Liver (tissue), 9 donors: ENCODE measurements around the gene MRPL52. TPM values are rescaled to one million over a fixed set of nuclear protein-coding genes. Genes with fewer than 3 reads are reported as not detected.

Experiments
- DNase-seq: peaks from one replicate; pipeline ENCODE4 v3.0.0-alpha.2; 2017; ENCODE audit warnings: low spot score
- H3K27ac ChIP-seq, 2 donors: one replicate each; pipeline ENCODE4 v1.7.0; 2013; ENCODE audit warnings: inconsistent platforms in 2 of 2, low read length in 2 of 2, control low read depth in 1 of 2, low read depth in 1 of 2, mild to moderate bottlenecking in 1 of 2
- H3K27me3 ChIP-seq, 4 donors: one replicate each; pipeline versions ENCODE4 v1.6.1 to v1.7.0; 2013; ENCODE audit warnings: low read length in 3 of 4, inconsistent platforms in 1 of 4, mild to moderate bottlenecking in 1 of 4, moderate library complexity in 1 of 4; ENCODE audit not compliant: control insufficient read depth in 4 of 4, insufficient read depth in 4 of 4
- H3K36me3 ChIP-seq, 4 donors: one replicate each; pipeline versions ENCODE4 v1.6.1 to v1.7.0; 2013; ENCODE audit warnings: low read length in 3 of 4, mild to moderate bottlenecking in 3 of 4, low read depth in 1 of 4, moderate library complexity in 1 of 4; ENCODE audit not compliant: control insufficient read depth in 4 of 4, insufficient read depth in 3 of 4
- H3K4me1 ChIP-seq, 4 donors: one replicate each; pipeline versions ENCODE4 v1.6.1 to v1.7.0; 2013; ENCODE audit warnings: low read length in 3 of 4, mild to moderate bottlenecking in 3 of 4, moderate library complexity in 1 of 4; ENCODE audit not compliant: control insufficient read depth in 4 of 4, insufficient read depth in 4 of 4
- H3K4me3 ChIP-seq, 3 donors: one replicate each; pipeline versions ENCODE4 v1.6.1 to v1.7.0; 2013; ENCODE audit warnings: low read length in 3 of 3, control low read depth in 1 of 3, low read depth in 1 of 3, mild to moderate bottlenecking in 1 of 3
- H3K9ac ChIP-seq, 2 donors: one replicate each; pipeline ENCODE4 v1.7.0; 2013; ENCODE audit warnings: low read length in 2 of 2, mild to moderate bottlenecking in 2 of 2, moderate library complexity in 2 of 2, control low read depth in 1 of 2, low read depth in 1 of 2
- H3K9me3 ChIP-seq, 4 donors: one replicate each; pipeline versions ENCODE4 v1.6.1 to v1.7.0; 2013; ENCODE audit warnings: low read length in 3 of 4; ENCODE audit not compliant: control insufficient read depth in 4 of 4
- ATF3 ChIP-seq: IDR thresholded peaks from 2 replicates; pipeline ENCODE4 v1.6.1; 2016; ENCODE audit warnings: antibody characterized with exemption
- CTCF ChIP-seq: fragments of 150-350 bp; IDR thresholded peaks from 2 replicates; pipeline ENCODE4 v1.5.1; 2017; ENCODE audit warnings: improper control_type of control experiment, low read depth, low read length; ENCODE audit not compliant: missing input control
- EGR1 ChIP-seq, 2 donors: IDR thresholded peaks; 2 replicates each; pipeline ENCODE4 v1.6.1; 2016 to 2018; ENCODE audit warnings: antibody characterized with exemption in 2 of 2, low read depth in 2 of 2
- FOXA1 ChIP-seq: IDR thresholded peaks from 2 replicates; pipeline ENCODE4 v1.6.1; 2016; ENCODE audit warnings: antibody characterized with exemption
- FOXA2 ChIP-seq: IDR thresholded peaks from 2 replicates; pipeline ENCODE4 v1.6.1; 2016; ENCODE audit warnings: antibody characterized with exemption
- GABPA ChIP-seq, 2 donors: IDR thresholded peaks in 1 of 2; conservative IDR thresholded peaks in 1 of 2; 2 replicates each; pipeline ENCODE4 v1.6.1; 2016; ENCODE audit warnings: antibody characterized with exemption in 2 of 2, mild to moderate bottlenecking in 1 of 2, moderate library complexity in 1 of 2
- HNF4A ChIP-seq, 2 donors: conservative IDR thresholded peaks; 2 replicates each; pipeline ENCODE4 v1.6.1; 2016; ENCODE audit warnings: antibody characterized with exemption in 2 of 2, mild to moderate bottlenecking in 2 of 2
- HNF4G ChIP-seq: IDR thresholded peaks from 2 replicates; pipeline ENCODE4 v1.6.1; 2016; ENCODE audit warnings: antibody characterized with exemption
- MAX ChIP-seq: IDR thresholded peaks from 2 replicates; pipeline ENCODE4 v1.6.1; 2016; ENCODE audit warnings: antibody characterized with exemption
- NR2F2 ChIP-seq: IDR thresholded peaks from 2 replicates; pipeline ENCODE4 v1.6.1; 2016; ENCODE audit warnings: antibody characterized with exemption
- RAD21 ChIP-seq, 2 donors: IDR thresholded peaks; 2 replicates each; pipeline ENCODE4 v1.6.1; 2016; ENCODE audit warnings: antibody characterized with exemption in 2 of 2, mild to moderate bottlenecking in 2 of 2
- REST ChIP-seq: IDR thresholded peaks from 2 replicates; pipeline ENCODE4 v1.6.1; 2016; ENCODE audit warnings: antibody characterized with exemption, mild to moderate bottlenecking
- RXRA ChIP-seq, 2 donors: IDR thresholded peaks; 2 replicates each; pipeline ENCODE4 v1.6.1; 2017 to 2018; ENCODE audit warnings: antibody characterized with exemption in 2 of 2, mild to moderate bottlenecking in 1 of 2
- SP1 ChIP-seq: IDR thresholded peaks from 2 replicates; pipeline ENCODE4 v1.6.1; 2018; ENCODE audit warnings: antibody characterized with exemption, mild to moderate bottlenecking
- TAF1 ChIP-seq: conservative IDR thresholded peaks from 2 replicates; pipeline ENCODE4 v1.6.1; 2016; ENCODE audit warnings: antibody characterized with exemption, mild to moderate bottlenecking
- YY1 ChIP-seq: IDR thresholded peaks from 2 replicates; pipeline ENCODE4 v1.6.1; 2016; ENCODE audit warnings: antibody characterized with exemption, mild to moderate bottlenecking
- ZBTB33 ChIP-seq: IDR thresholded peaks from 2 replicates; pipeline ENCODE4 v1.6.1; 2016; ENCODE audit warnings: antibody characterized with exemption
- WGBS: extraction: QIAGEN DNeasy Blood & Tissue Kit; methylation state at CpG from one replicate; pipeline ENCODE4 v1.1.7; 2013; 5-methylcytosine and 5-hydroxymethylcytosine counted together
- polyA plus RNA-seq, 2 donors: library from polyadenylated mRNA; stranded (reverse) in 1 of 2; unstranded in 1 of 2; fragments of 200-250 nt in 1 of 2; fragments of >200 nt in 1 of 2; fragmentation: Nextera tagmentation in 1 of 2; extraction: Ambion mirVana in 1 of 2; gene quantifications; one replicate each; pipeline versions ENCODE4 v1.2.1 to v1.2.3, GENCODE V29; 2013 to 2015
- total RNA-seq, 2 donors: library from RNA; depleted of rRNA; stranded (reverse); fragments of >200 nt; gene quantifications; one replicate each; pipeline ENCODE4 v1.2.3, GENCODE V29; 2014
- donor health status: healthy.
- donor health status: healthy.
- donor health status: healthy.
- donor health status: healthy.
- donor health status: healthy.

The MRPL52 gene
- total and polyA plus RNA-seq, 4 donors, result 9.1 to 142 (median 36.6) TPM

- TF ChIP-seq MAX, result no peak
Observed at GRCh38 chr14:22800346-22800745, 29.3 kb upstream of the MRPL52 start (continued).

GRCh38 chr14:22801716-22802115 is 28.0 kb upstream of the MRPL52 start:
- Histone ChIP-seq H3K27me3 (no peaks in the 10 kb centered on the region), H3K27ac (no peak overlapping the region), H3K4me3 (no peak overlapping the region), H3K9me3 (no peaks in the 10 kb centered on the region), H3K36me3 (no peaks in the 10 kb centered on the region), H3K4me1 (peaks cover 0 to 3% (median 1%) of the 10 kb centered on the region in 4 donors), H3K9ac (no peak overlapping the region)
- TF ChIP-seq NR2F2, result no peak
- no peak for TF ChIP-seq RAD21 (IDR thresholded peaks at IDR 0.05)
- no peak for TF ChIP-seq YY1
- TF ChIP-seq RXRA (IDR thresholded peaks at IDR 0.05), result peak in 1 of 2 donors; percentile 32
- TF ChIP-seq FOXA2, result no peak
- TF ChIP-seq ZBTB33, result no peak
- no peak for TF ChIP-seq CTCF
- TF ChIP-seq HNF4A (conservative IDR thresholded peaks at IDR 0.05), result peak in 1 of 2 donors; percentile 27
- peak in 1 of 2 donors; percentile 26 for TF ChIP-seq EGR1 (IDR thresholded peaks at IDR 0.05; ENCODE audit: low read depth in 2 of 2)
- no peak for TF ChIP-seq SP1
- DNase-seq, result no peak
- WGBS, result 63% methylated on average over 8 of the region's 8 CpGs

GRCh38 chr14:22802860-22803686 is 26.6 kb upstream of the MRPL52 start:
- Histone ChIP-seq H3K9ac (no peak overlapping the region), H3K27me3 (no peaks in the 10 kb centered on the region), H3K36me3 (no peaks in the 10 kb centered on the region), H3K4me3 (no peak overlapping the region), H3K27ac (no peak overlapping the region), H3K9me3 (no peaks in the 10 kb centered on the region), H3K4me1 (peaks cover 0 to 2% (median 0%) of the 10 kb centered on the region in 4 donors)
- 88% methylated on average over 12 of the region's 12 CpGs for WGBS
- no peak for DNase-seq
- TF ChIP-seq ATF3 (no peak), ZBTB33 (no peak), RAD21 (IDR thresholded peaks at IDR 0.05) (no peak), TAF1 (no peak), FOXA2 (no peak), MAX (no peak), REST (no peak), GABPA (IDR thresholded peaks at IDR 0.05 in 1 of 2, conservative IDR thresholded peaks at IDR 0.05 in 1 of 2) (no peak), HNF4G (no peak), YY1 (no peak), FOXA1 (no peak), EGR1 (IDR thresholded peaks at IDR 0.05; ENCODE audit: low read depth in 2 of 2) (no peak), NR2F2 (no peak), HNF4A (conservative IDR thresholded peaks at IDR 0.05) (no peak)
